ENCODE data around the gene MAML3. TPM values are rescaled to one million over a fixed set of nuclear protein-coding genes. Genes with fewer than 3 reads are reported as not detected.

The MAML3 gene
- total and polyA plus RNA-seq, 8 donors = 1.7 to 20.3 (median 8.4) TPM

DNA sequence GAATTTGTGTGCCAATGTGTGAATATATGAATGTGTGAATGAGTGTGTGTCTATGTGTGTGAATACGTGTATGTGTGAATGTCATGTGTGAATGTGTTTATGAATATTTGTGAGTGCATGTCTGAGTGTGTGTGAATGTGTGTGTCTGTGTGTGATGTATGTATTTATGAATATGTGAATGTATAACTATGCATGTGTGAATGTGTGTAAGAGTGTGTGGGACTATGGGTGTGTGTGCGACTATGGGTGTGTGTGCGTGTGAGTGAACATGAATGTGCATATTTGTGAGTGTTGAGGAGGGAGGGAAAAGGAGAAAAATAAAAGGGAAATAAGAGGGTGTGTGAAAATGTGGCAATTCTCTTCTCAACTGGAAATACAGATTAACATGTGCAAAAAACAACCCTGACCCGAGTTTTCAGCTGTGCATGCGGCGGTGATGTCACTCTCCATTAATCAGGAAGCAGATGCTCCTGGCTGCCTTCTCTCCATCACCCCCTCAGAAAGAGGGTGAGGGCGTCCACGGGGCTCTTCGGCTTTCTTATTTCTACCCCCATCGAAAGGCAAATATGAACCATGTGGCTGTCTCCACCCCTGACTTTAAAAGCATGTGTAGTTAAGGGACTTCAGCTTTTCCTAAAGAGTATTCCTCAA, 219.8 kb downstream of the MAML3 start:
- Histone ChIP-seq H3K27ac (no peak overlapping the region), H3K9me3 (no peaks in the 10 kb centered on the region), H3K36me3 (no peaks in the 10 kb centered on the region), H3K4me1 (peaks cover 0 to 10% (median 5%) of the 10 kb centered on the region in 4 donors), H3K27me3 (no peaks in the 10 kb centered on the region), H3K4me3 (no peak overlapping the region)
- DNase-seq = peak in 1 of 2 donors; percentile 78
- 68 to 79% (median 72%) methylated on average over 10 of the region's 10 CpGs for WGBS, 5 donors
- TF ChIP-seq, protein P1, sequence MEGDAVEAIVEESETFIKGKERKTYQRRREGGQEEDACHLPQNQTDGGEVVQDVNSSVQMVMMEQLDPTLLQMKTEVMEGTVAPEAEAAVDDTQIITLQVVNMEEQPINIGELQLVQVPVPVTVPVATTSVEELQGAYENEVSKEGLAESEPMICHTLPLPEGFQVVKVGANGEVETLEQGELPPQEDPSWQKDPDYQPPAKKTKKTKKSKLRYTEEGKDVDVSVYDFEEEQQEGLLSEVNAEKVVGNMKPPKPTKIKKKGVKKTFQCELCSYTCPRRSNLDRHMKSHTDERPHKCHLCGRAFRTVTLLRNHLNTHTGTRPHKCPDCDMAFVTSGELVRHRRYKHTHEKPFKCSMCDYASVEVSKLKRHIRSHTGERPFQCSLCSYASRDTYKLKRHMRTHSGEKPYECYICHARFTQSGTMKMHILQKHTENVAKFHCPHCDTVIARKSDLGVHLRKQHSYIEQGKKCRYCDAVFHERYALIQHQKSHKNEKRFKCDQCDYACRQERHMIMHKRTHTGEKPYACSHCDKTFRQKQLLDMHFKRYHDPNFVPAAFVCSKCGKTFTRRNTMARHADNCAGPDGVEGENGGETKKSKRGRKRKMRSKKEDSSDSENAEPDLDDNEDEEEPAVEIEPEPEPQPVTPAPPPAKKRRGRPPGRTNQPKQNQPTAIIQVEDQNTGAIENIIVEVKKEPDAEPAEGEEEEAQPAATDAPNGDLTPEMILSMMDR (IDR thresholded peaks at IDR 0.05) = no peak
- TF ChIP-seq POLR2AphosphoS5 (IDR thresholded peaks at IDR 0.05) (no peak), POLR2A (IDR thresholded peaks at IDR 0.05) (no peak), EP300 (IDR thresholded peaks at IDR 0.05) (no peak)
- intact Hi-C loops (cut with DNase I; ENCODE audit: low total_unique reads) = no loop called here

DNA sequence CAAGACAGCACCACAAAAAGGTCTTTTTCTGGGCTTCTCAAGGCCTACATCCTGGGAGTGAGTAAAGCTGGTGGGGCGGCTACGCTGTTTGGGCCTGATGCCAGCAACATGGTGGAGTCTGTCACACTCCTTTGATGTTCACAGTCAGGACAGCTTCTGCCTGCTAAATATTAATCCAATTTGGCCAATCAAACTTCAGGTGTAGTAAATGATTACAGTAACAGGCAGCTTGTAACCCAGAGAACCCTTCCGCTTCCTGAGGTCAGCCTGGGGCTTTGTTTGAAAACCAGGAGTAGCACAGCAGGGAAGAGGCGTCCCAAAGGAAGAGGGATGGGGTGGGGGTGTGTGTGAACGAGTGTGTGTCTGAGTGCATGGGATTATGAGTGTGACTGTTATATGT, 220.4 kb downstream of the MAML3 start:
- Histone ChIP-seq H3K27me3 (no peaks in the 10 kb centered on the region), H3K27ac (no peak overlapping the region), H3K4me1 (peaks cover 0 to 10% (median 5%) of the 10 kb centered on the region in 4 donors), H3K36me3 (no peaks in the 10 kb centered on the region), H3K9me3 (no peaks in the 10 kb centered on the region), H3K4me3 (no peak overlapping the region)
- intact Hi-C loops (cut with DNase I; ENCODE audit: low total_unique reads) = no loop called here
- 74 to 87% (median 80%) methylated on average over 5 of the region's 5 CpGs for WGBS, 5 donors
- peak in 1 of 2 donors; percentile 63 for DNase-seq
- TF ChIP-seq, protein P1 (IDR thresholded peaks at IDR 0.05) = no peak
- no peak for TF ChIP-seq EP300 (IDR thresholded peaks at IDR 0.05)
- no peak for TF ChIP-seq POLR2AphosphoS5 (IDR thresholded peaks at IDR 0.05)
- TF ChIP-seq POLR2A (IDR thresholded peaks at IDR 0.05) = no peak

DNA sequence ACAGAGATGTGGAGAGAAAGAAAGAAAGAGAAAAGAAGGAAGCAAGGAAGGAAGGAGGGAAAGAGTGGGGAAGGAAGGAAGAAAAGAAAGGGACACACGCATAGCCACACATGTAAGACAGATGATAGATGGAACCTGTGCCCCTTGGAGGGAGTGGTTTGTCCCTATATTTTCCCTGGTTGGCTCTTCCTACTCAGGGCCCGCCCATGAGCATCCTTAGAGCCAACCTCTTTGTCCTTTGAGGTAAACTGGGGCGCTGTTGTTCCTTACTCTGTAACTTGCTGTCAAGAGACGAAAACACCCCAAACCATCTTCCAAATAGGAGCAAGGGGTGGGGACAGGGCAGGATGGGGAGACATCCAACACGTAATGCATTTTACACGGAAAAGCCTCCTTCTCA, 220.9 kb downstream of the MAML3 start:
- 90 to 99% (median 97%) methylated on average over 6 of the region's 6 CpGs for WGBS, 5 donors
- intact Hi-C loops (cut with DNase I; ENCODE audit: low total_unique reads) = no loop called here
- H3K9me3 ChIP-seq = no peaks in the 10 kb centered on the region
- no peaks in the 10 kb centered on the region for H3K36me3 ChIP-seq
- no peaks in the 10 kb centered on the region for H3K27me3 ChIP-seq
- TF ChIP-seq POLR2AphosphoS5 (IDR thresholded peaks at IDR 0.05) (no peak), EP300 (IDR thresholded peaks at IDR 0.05) (no peak), POLR2A (IDR thresholded peaks at IDR 0.05) (no peak)
- TF ChIP-seq, protein P1 (IDR thresholded peaks at IDR 0.05) = no peak
- H3K4me1 ChIP-seq = peaks cover 0 to 10% (median 5%) of the 10 kb centered on the region in 4 donors
- no peak overlapping the region for H3K4me3 ChIP-seq
- no peak overlapping the region for H3K27ac ChIP-seq
- no peak for DNase-seq

DNA sequence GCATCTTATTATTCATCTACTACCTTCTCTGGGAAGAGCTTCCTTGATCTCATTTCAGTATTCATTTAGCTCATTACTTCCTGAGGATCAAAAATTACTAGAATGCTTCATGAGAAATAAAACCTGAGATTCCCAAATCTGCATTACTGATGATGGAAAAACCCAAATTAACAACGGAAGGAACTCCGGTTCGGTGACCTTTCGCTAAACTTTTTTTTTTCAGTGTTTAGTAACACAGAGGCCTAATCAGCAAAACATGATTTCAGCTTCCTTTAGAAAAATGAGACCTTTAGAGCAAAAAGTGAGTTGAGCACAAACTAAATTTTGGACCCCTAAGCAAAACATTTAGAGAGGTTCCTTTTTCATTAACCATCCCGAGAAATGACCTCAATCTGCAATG, 229.2 kb downstream of the MAML3 start:
- intact Hi-C loops (cut with DNase I; ENCODE audit: low total_unique reads) = no loop called here
- Histone ChIP-seq H3K36me3 (no peaks in the 10 kb centered on the region), H3K4me1 (peaks cover 22 to 45% (median 35%) of the 10 kb centered on the region in 4 donors), H3K9me3 (no peaks in the 10 kb centered on the region), H3K4me3 (no peak overlapping the region), H3K27me3 (no peaks in the 10 kb centered on the region), H3K27ac (no peak overlapping the region)
- TF ChIP-seq EP300 (IDR thresholded peaks at IDR 0.05) (no peak), POLR2AphosphoS5 (IDR thresholded peaks at IDR 0.05) (no peak), POLR2A (IDR thresholded peaks at IDR 0.05) (no peak)
- TF ChIP-seq, protein P1 (IDR thresholded peaks at IDR 0.05) = no peak
- 74 to 85% (median 83%) methylated on average over 5 of the region's 5 CpGs for WGBS, 5 donors
- no peak for DNase-seq
